CD4-positive, alpha-beta T cell (primary cell): Measurements from ENCODE around the gene TCEA2. TPM values are rescaled to one million over a fixed set of nuclear protein-coding genes. Genes with fewer than 3 reads are reported as not detected.
A peak's percentile ranks its signal among the peaks of the same experiment; 100 is the strongest.

Experiments
- ATAC-seq: fragments of 200-7000 bp; cut with Tn5 transposase; one replicate; pipeline ENCODE4 v1.10.0; 2022; ENCODE audit warnings: mild to moderate bottlenecking; ENCODE audit not compliant: poor library complexity
- CTCF ChIA-PET: fragments of 350-600 bp; sonication (Branson Sonifier 250); formaldehyde crosslinking; loops from one replicate; lab custom pipeline; 2021; ENCODE audit warnings: antibody characterized with exemption, inconsistent platforms; lab: Charles Lee
- POLR2A ChIA-PET: fragments of 350-600 bp; sonication (Branson Sonifier 250); formaldehyde crosslinking; loops from one replicate; lab custom pipeline; 2021; ENCODE audit warnings: antibody characterized with exemption, inconsistent platforms; lab: Charles Lee
- DNase-seq, 14 experiments: peaks; one replicate each; pipeline ENCODE4 v3.0.0-alpha.2; 2013 to 2020; ENCODE audit warnings: mixed read lengths in 2 of 14
- H3K27ac ChIP-seq, 2 donors: one replicate each; pipeline versions ENCODE4 v1.5.1 to v1.7.0; 2013; ENCODE audit warnings: low read length in 2 of 2, low read depth in 1 of 2, mild to moderate bottlenecking in 1 of 2
- H3K27me3 ChIP-seq, 2 experiments: 1 replicate in 1 of 2; 2 replicates in 1 of 2; pipeline versions ENCODE4 v1.6.1 to v1.7.0; 2013; ENCODE audit warnings: low read length in 2 of 2, control low read depth in 1 of 2, mild to moderate bottlenecking in 1 of 2, moderate library complexity in 1 of 2; ENCODE audit not compliant: insufficient read depth in 2 of 2, control insufficient read depth in 1 of 2
- H3K36me3 ChIP-seq: one replicate; pipeline ENCODE4 v1.6.1; 2013; ENCODE audit warnings: low read length, control low read depth; ENCODE audit not compliant: insufficient read depth
- H3K4me1 ChIP-seq: one replicate; pipeline ENCODE4 v1.6.1; 2013; ENCODE audit warnings: low read length, control low read depth; ENCODE audit not compliant: insufficient read depth
- H3K4me3 ChIP-seq: one replicate; pipeline ENCODE4 v1.5.1; 2013; ENCODE audit warnings: mild to moderate bottlenecking, low read length, moderate library complexity
- H3K9me3 ChIP-seq, 2 experiments: 1 replicate in 1 of 2; 2 replicates in 1 of 2; pipeline versions ENCODE4 v1.6.1 to v1.7.0; 2013; ENCODE audit warnings: low read length in 2 of 2, mild to moderate bottlenecking in 2 of 2, control low read depth in 1 of 2, moderate library complexity in 1 of 2; ENCODE audit not compliant: control insufficient read depth in 1 of 2, insufficient read depth in 1 of 2
- H3K27ac Mint-ChIP-seq: one replicate; pipeline ENCODE4 v1.8.0; 2020; ENCODE audit warnings: mixed read lengths
- H3K27me3 Mint-ChIP-seq: one replicate; pipeline ENCODE4 v1.8.0; 2021; ENCODE audit warnings: mixed read lengths
- H3K36me3 Mint-ChIP-seq: one replicate; pipeline ENCODE4 v1.8.0; 2021; ENCODE audit warnings: low read depth, mixed read lengths
- H3K4me1 Mint-ChIP-seq: one replicate; pipeline ENCODE4 v1.8.0; 2021; ENCODE audit warnings: low read depth, mixed read lengths
- H3K4me3 Mint-ChIP-seq: one replicate; pipeline ENCODE4 v1.8.0; 2020; ENCODE audit warnings: mild to moderate bottlenecking, mixed read lengths
- H3K9me3 Mint-ChIP-seq: one replicate; pipeline ENCODE4 v1.8.0; 2020; ENCODE audit warnings: mixed read lengths
- intact Hi-C, 2 experiments: fragments of 100-400 bp; cut with DNase I in 1 of 2; cut with micrococcal nuclease in 1 of 2; formaldehyde crosslinking; loops; one replicate each; pipeline versions ENCODE4 v1.15.1 to v1.9.0; 2023 to 2025; cut with DNase I, micrococcal nuclease
- total RNA-seq, 174 experiments: library from RNA in 2 of 174; stranded (reverse) in 2 of 174; gene quantifications; one replicate each; pipeline ENCODE4 v1.2.3 and lab custom pipeline; 2021 to 2026
- TF ChIP-seq, protein P1 (sequence below): fragments of 200-600 bp; IDR thresholded peaks from one replicate; pipeline ENCODE4 v1.8.0; 2022; ENCODE audit warnings: antibody characterized with exemption, mild to moderate bottlenecking

Gene TCEA2
- total RNA-seq, 2 experiments from 2014 or later: 28.4 to 29.9 TPM

DNA sequence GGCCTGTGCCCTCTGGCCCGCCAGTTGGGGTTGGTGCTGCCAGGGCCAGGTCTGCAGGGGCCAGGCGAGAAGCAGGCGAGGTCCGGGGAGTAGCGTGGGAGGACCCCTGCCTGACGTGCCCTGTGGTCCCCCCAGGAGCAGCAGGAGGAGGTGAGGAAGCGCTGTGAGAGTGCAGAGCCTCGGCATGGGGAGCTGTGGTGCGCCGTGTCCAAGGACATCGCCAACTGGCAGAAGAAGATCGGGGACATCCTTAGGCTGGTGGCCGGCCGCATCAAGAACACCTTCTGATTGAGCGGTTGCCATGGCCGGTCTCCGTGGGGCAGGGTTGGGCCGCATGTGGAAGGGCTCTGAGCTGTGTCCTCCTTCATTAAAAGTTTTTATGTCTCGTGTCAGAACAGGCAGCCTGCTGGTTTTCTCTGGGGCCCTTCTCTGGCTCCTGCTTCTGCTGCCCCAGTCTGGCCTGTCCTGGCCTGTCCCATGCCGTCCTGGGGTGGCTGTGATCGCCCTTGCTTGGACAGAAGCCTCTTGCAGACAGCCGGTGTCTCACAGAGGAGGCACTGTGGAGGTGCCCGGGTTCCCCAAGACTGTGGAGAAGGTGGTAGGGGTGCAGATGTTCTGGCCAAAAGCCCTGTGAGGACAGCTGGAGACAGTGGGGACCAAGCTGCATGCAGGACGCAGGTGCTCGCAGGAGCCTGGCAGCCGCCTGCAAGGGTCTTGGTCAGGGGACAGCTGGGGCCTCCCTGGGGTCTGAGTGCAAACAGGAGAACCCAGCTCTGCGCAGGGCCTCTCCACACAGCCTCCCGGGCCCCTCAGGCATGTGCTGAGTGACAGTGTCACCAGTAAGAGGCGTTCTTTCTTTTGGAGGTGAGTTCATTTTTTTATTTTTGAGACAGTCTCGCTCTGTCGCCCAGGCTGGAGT lies 30.0 kb upstream of the TCEA2 start:
- peaks cover 55% of the 10 kb centered on the region for H3K36me3 Mint-ChIP-seq
- peak overlapping the region; percentile 20 for H3K4me3 Mint-ChIP-seq
- no peak overlapping the region for H3K4me3 ChIP-seq
- TF ChIP-seq, protein P1, sequence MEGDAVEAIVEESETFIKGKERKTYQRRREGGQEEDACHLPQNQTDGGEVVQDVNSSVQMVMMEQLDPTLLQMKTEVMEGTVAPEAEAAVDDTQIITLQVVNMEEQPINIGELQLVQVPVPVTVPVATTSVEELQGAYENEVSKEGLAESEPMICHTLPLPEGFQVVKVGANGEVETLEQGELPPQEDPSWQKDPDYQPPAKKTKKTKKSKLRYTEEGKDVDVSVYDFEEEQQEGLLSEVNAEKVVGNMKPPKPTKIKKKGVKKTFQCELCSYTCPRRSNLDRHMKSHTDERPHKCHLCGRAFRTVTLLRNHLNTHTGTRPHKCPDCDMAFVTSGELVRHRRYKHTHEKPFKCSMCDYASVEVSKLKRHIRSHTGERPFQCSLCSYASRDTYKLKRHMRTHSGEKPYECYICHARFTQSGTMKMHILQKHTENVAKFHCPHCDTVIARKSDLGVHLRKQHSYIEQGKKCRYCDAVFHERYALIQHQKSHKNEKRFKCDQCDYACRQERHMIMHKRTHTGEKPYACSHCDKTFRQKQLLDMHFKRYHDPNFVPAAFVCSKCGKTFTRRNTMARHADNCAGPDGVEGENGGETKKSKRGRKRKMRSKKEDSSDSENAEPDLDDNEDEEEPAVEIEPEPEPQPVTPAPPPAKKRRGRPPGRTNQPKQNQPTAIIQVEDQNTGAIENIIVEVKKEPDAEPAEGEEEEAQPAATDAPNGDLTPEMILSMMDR: no peak
- ChIA-PET POLR2A (no interaction called here), CTCF (no interaction called here)
- H3K27me3 ChIP-seq: peaks cover 0 to 4% of the 10 kb centered on the region in 2 experiments
- H3K4me1 ChIP-seq: peaks cover 44% of the 10 kb centered on the region
- H3K36me3 ChIP-seq: peaks cover 53% of the 10 kb centered on the region
- H3K4me1 Mint-ChIP-seq: peaks cover 13% of the 10 kb centered on the region
- ATAC-seq (no peak), DNase-seq (no peak)
- no peaks in the 10 kb centered on the region for H3K9me3 ChIP-seq
- intact Hi-C loops: loop anchor here in 1 of 2 experiments (10.0 kb wide), 1 partner anchor 48 kb away; the partner anchor contains the start of gene PRPF6
- H3K9me3 Mint-ChIP-seq: no peaks in the 10 kb centered on the region
- no peak overlapping the region for H3K27ac Mint-ChIP-seq
- H3K27ac ChIP-seq: no peak overlapping the region
- no peaks in the 10 kb centered on the region for H3K27me3 Mint-ChIP-seq

DNA sequence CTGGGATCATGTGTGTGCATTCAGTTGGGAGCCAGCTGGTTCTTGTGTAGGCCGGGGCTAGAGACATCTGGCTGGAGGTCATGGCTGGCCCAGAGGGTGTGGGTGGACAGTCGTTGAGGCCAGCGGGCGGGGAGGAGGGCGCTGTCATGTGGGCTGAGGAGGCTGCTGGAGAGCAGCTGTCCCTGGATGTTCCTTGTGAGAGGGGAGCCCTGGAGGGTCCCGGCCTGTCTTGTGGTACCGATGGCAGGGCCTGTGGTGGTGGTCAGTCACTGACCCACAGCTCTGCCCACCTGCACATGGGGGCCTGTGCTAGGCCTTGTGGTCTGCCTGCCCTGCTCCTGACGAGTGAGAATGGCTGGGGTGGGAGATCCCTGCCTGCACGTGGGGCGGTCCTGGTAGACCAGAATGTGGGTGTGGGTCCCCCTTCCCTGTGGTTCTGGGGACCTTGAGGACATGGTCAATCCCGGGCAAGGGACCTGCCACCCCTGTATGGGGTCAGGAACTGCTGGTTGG lies 29.0 kb upstream of the TCEA2 start:
- H3K36me3 ChIP-seq: peaks cover 43% of the 10 kb centered on the region
- H3K27me3 ChIP-seq: peaks cover 0 to 4% of the 10 kb centered on the region in 2 experiments
- TF ChIP-seq, protein P1: no peak
- Mint-ChIP-seq H3K36me3 (peaks cover 44% of the 10 kb centered on the region), H3K9me3 (no peaks in the 10 kb centered on the region), H3K4me1 (peaks cover 13% of the 10 kb centered on the region), H3K27ac (no peak overlapping the region), H3K4me3 (no peak overlapping the region), H3K27me3 (no peaks in the 10 kb centered on the region)
- no peak for ATAC-seq
- H3K4me3 ChIP-seq: no peak overlapping the region
- H3K4me1 ChIP-seq: peaks cover 52% of the 10 kb centered on the region
- no peak for DNase-seq
- ChIA-PET POLR2A (no interaction called here), CTCF (interaction anchor here (0.6 kb wide), 1 partner anchor 9 kb away, joined by 4 read pairs; no protein-coding TSS in a partner anchor)
- intact Hi-C loops: loop anchor here in 1 of 2 experiments (10.0 kb wide), 1 partner anchor 49 kb away; the partner anchor contains the start of gene PRPF6
- H3K9me3 ChIP-seq: no peaks in the 10 kb centered on the region
- H3K27ac ChIP-seq: peak overlapping the region in 1 of 2 donors; percentile 7

GRCh38 chr20:64035066-64035932 lies 27.7 kb upstream of the TCEA2 start:
- ChIA-PET POLR2A (no interaction called here), CTCF (interaction anchor here (0.6 kb wide), 1 partner anchor 8 kb away, joined by 4 read pairs; no protein-coding TSS in a partner anchor)
- Histone ChIP-seq H3K27me3 (peaks cover 0 to 4% of the 10 kb centered on the region in 2 experiments), H3K4me1 (peaks cover 65% of the 10 kb centered on the region), H3K4me3 (no peak overlapping the region), H3K36me3 (peaks cover 31% of the 10 kb centered on the region), H3K9me3 (no peaks in the 10 kb centered on the region), H3K27ac (peak overlapping the region in 1 of 2 donors; percentile 7)
- ATAC-seq: no peak
- intact Hi-C loops: loop anchor here in 1 of 2 experiments (10.0 kb wide), 1 partner anchor 50 kb away; the partner anchor contains the start of gene PRPF6
- Mint-ChIP-seq H3K4me3 (peak overlapping the region; percentile 45), H3K27ac (peak overlapping the region; percentile 72), H3K9me3 (no peaks in the 10 kb centered on the region), H3K27me3 (no peaks in the 10 kb centered on the region), H3K36me3 (peaks cover 32% of the 10 kb centered on the region), H3K4me1 (peaks cover 24% of the 10 kb centered on the region)
- peak in 5 of 14 experiments; percentile 22 to 67 (median 48) for DNase-seq
- TF ChIP-seq, protein P1: no peak
